Kasumi-1 (cell line): ENCODE measurements around the gene ARFGEF3.
"Not testable (repeated sequence)": the region's sequence is repeated elsewhere in the genome, so short reads cannot be mapped to it uniquely, and the experiment has no call there.

Experiments
- DNase-seq, 2 experiments: peaks; one replicate each; lab custom pipeline; 2025; lab: John Stamatoyannopoulos, UW

The ARFGEF3 gene

GRCh38 chr6:138212530-138212929 is 50.8 kb downstream of the ARFGEF3 start:
- not testable (repeated sequence) for DNase-seq

GRCh38 chr6:138215093-138215782 is 53.5 kb downstream of the ARFGEF3 start:
- no peak for DNase-seq

- no peak for DNase-seq
Observed at GRCh38 chr6:138218449-138218848, 56.7 kb downstream of the ARFGEF3 start, which contains the start of gene PBOV1. TSS of gene PBOV1 (minus strand) at chr6:138218491. CDS start at chr6:138218395, 96 bp downstream.

GRCh38 chr6:138219398-138219797 is 57.7 kb downstream of the ARFGEF3 start:
- DNase-seq = no peak

GRCh38 chr6:138219901-138220300 is 58.2 kb downstream of the ARFGEF3 start:
- no peak for DNase-seq

- DNase-seq = no peak
Observed at GRCh38 chr6:138222901-138223546, 61.3 kb downstream of the ARFGEF3 start.

GRCh38 chr6:138225953-138226352 is 64.2 kb downstream of the ARFGEF3 start:
- DNase-seq = no peak

GRCh38 chr6:138226700-138227315 is 65.1 kb downstream of the ARFGEF3 start:
- DNase-seq = no peak

GRCh38 chr6:138227316-138227781 is 65.6 kb downstream of the ARFGEF3 start:
- no peak for DNase-seq

- no peak for DNase-seq
Observed at GRCh38 chr6:138229072-138229471, 67.3 kb downstream of the ARFGEF3 start.

GRCh38 chr6:138229663-138230179 is 68.0 kb downstream of the ARFGEF3 start:
- no peak for DNase-seq

GRCh38 chr6:138230221-138230620 is 68.5 kb downstream of the ARFGEF3 start:
- DNase-seq = no peak

GRCh38 chr6:138230759-138231380 is 69.1 kb downstream of the ARFGEF3 start:
- DNase-seq = no peak

- no peak for DNase-seq
Observed at GRCh38 chr6:138231381-138231886, 69.7 kb downstream of the ARFGEF3 start.

- no peak for DNase-seq
Observed at GRCh38 chr6:138234363-138234762, 72.6 kb downstream of the ARFGEF3 start.

GRCh38 chr6:138235205-138235604 is 73.5 kb downstream of the ARFGEF3 start:
- no peak for DNase-seq

GRCh38 chr6:138235693-138236092 is 74.0 kb downstream of the ARFGEF3 start:
- no peak for DNase-seq

GRCh38 chr6:138237463-138237862 is 75.7 kb downstream of the ARFGEF3 start:
- no peak for DNase-seq

GRCh38 chr6:138238368-138238767 is 76.6 kb downstream of the ARFGEF3 start:
- DNase-seq = no peak

GRCh38 chr6:138239774-138240173 is 78.0 kb downstream of the ARFGEF3 start:
- no peak for DNase-seq

- no peak for DNase-seq
Observed at GRCh38 chr6:138240476-138241245, 78.9 kb downstream of the ARFGEF3 start.
